ENCODE measurements around the gene FGF13.

Gene FGF13

DNA sequence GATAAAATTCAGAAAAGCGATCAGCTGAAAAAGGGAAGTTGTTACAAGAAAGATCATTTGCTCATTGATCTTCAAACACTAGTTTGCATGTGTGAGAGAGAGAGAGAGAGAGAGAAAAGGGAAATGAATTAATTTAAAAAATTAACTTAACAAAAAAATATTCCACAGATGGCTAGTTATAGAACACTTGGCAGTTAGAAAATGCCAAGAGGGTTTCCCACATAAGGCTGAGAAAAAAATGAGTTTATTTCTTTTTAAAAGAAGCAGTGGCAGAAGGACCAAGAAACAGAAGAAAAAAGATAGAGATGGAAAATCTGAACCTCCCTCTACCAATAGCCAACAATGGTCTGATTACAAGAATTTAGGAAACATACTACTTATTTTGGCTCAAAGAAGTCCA, 47.1 kb downstream of the FGF13 start:
- no peaks in the 10 kb centered on the region for H3K9me3 ChIP-seq (ENCODE audit: control insufficient read depth, insufficient read depth, low read depth, low read length)
- H3K27ac ChIP-seq (ENCODE audit: low read depth, low read length), result no peak overlapping the region
- no peak overlapping the region for H3K4me3 ChIP-seq (ENCODE audit: low read depth, low read length)
- peaks cover 19% of the 10 kb centered on the region for H3K4me1 ChIP-seq (ENCODE audit: control insufficient read depth, insufficient read depth, low read length)
- H3K27me3 ChIP-seq (ENCODE audit: control insufficient read depth, insufficient read depth, low read length), result no peaks in the 10 kb centered on the region; the same call in 1 of the 2 replicates
- no peaks in the 10 kb centered on the region for H3K36me3 ChIP-seq (ENCODE audit: control insufficient read depth, insufficient read depth, low read length)
- H3K9ac ChIP-seq (ENCODE audit: low read length), result no peak overlapping the region

DNA sequence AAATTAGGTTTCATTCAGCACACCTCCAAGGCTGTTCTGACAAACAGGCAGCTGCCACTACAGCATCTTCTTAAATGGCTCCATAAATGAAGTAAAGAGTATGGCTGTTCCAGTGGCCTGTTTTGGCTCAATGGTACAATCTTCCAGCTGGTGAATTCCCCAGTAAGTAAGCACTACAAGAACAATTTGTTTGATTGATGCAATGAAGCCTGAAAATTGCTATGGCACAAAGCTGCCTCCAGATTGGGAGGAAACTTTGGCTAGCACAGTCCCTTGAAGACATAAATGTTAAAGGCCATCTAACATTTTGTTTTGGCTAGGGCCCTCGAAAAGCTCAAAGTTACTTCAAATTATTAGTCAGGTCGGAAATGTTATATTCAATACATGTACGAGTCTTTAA, 47.5 kb downstream of the FGF13 start:
- no peak overlapping the region for H3K4me3 ChIP-seq (ENCODE audit: low read depth, low read length)
- H3K9ac ChIP-seq (ENCODE audit: low read length), result no peak overlapping the region
- no peak overlapping the region for H3K27ac ChIP-seq (ENCODE audit: low read depth, low read length)
- no peaks in the 10 kb centered on the region for H3K36me3 ChIP-seq (ENCODE audit: control insufficient read depth, insufficient read depth, low read length)
- no peaks in the 10 kb centered on the region for H3K9me3 ChIP-seq (ENCODE audit: control insufficient read depth, insufficient read depth, low read depth, low read length)
- H3K4me1 ChIP-seq (ENCODE audit: control insufficient read depth, insufficient read depth, low read length), result peaks cover 14% of the 10 kb centered on the region
- H3K27me3 ChIP-seq (ENCODE audit: control insufficient read depth, insufficient read depth, low read length), result no peaks in the 10 kb centered on the region; the same call in 1 of the 2 replicates

DNA sequence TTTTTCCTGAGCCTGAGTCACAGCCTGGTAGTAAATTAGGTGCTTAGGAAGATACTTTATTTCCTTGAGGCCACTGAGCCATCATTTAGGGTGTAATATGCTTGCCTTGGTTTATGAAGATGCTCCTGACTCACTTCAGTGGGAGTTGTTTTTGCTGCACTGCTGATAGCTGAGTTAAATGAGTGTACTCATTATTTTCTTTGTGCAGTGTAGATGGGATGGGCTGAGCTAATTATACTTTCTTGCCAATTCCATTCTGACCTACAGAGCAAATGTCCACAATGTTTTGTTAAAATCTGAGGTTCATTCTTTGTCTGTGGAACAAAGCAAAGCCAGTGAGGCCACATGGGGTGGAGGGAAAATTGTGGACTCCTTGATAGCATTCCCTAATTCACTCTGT, 60.0 kb downstream of the FGF13 start:
- Histone ChIP-seq H3K9me3 (ENCODE audit: control insufficient read depth, insufficient read depth, low read depth, low read length) (no peaks in the 10 kb centered on the region), H3K27ac (ENCODE audit: low read depth, low read length) (no peak overlapping the region), H3K27me3 (ENCODE audit: control insufficient read depth, insufficient read depth, low read length) (no peaks in the 10 kb centered on the region; the same call in 1 of the 2 replicates), H3K9ac (ENCODE audit: low read length) (no peak overlapping the region), H3K4me3 (ENCODE audit: low read depth, low read length) (no peak overlapping the region), H3K4me1 (ENCODE audit: control insufficient read depth, insufficient read depth, low read length) (peaks cover 7% of the 10 kb centered on the region; the same call in 1 of the 2 replicates), H3K36me3 (ENCODE audit: control insufficient read depth, insufficient read depth, low read length) (no peaks in the 10 kb centered on the region)

DNA sequence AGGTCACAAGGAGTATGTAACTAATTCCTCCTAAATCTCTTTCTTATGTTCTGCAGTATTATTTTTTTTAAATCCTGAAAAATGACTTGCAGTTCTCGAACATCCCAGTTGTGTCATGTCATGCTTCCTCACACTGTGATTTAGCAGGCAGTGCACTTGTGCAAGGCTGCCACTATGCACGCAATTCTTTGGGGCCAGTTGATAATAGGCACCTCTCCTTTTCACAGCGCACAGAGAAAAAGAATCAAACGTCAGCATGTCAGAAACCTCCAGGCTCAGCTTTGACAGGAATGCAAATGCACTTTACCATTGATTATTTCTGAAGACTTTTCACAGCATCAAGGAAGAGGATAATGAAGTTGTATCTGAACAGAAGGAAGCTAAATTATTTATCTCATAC, 62.9 kb downstream of the FGF13 start:
- Histone ChIP-seq H3K9me3 (ENCODE audit: control insufficient read depth, insufficient read depth, low read depth, low read length) (no peaks in the 10 kb centered on the region), H3K4me1 (ENCODE audit: control insufficient read depth, insufficient read depth, low read length) (peaks cover 19% of the 10 kb centered on the region), H3K9ac (ENCODE audit: low read length) (no peak overlapping the region), H3K36me3 (ENCODE audit: control insufficient read depth, insufficient read depth, low read length) (no peaks in the 10 kb centered on the region), H3K27me3 (ENCODE audit: control insufficient read depth, insufficient read depth, low read length) (no peaks in the 10 kb centered on the region; the same call in 1 of the 2 replicates), H3K27ac (ENCODE audit: low read depth, low read length) (no peak overlapping the region), H3K4me3 (ENCODE audit: low read depth, low read length) (no peak overlapping the region)

DNA sequence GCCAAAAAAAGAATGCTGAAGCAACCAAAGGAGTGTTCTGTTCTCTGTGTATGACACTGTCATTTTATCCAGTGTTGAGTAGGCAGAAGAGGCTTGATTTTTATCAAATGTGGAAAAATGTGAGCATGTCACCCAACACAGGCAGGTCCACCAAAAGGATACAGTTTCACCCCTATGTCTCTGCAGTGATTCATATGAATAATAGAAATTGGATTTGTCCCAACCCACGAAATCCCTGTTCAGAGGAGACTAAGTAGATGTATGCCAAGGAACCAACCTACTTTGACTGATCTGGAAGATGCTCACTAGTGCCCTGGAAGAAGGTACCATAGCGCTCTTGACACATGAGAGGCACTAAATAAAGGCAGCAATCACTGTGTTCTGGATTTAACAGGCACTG, 72.5 kb downstream of the FGF13 start:
- Histone ChIP-seq H3K27ac (ENCODE audit: low read depth, low read length) (no peak overlapping the region), H3K4me3 (ENCODE audit: low read depth, low read length) (no peak overlapping the region), H3K4me1 (ENCODE audit: control insufficient read depth, insufficient read depth, low read length) (0 out of 2 replicates have a peak, but pooled peaks cover 2% of the 10 kb centered on the region), H3K36me3 (ENCODE audit: control insufficient read depth, insufficient read depth, low read length) (peaks cover 11% of the 10 kb centered on the region; the same call in 1 of the 2 replicates), H3K9me3 (ENCODE audit: control insufficient read depth, insufficient read depth, low read depth, low read length) (no peaks in the 10 kb centered on the region), H3K27me3 (ENCODE audit: control insufficient read depth, insufficient read depth, low read length) (no peaks in the 10 kb centered on the region), H3K9ac (ENCODE audit: low read length) (no peak overlapping the region)
